Neural progenitor cell (in vitro differentiated cells): ENCODE measurements around the gene CHST13. TPM values are rescaled to one million over a fixed set of nuclear protein-coding genes. Genes with fewer than 3 reads are reported as not detected.

ENCODE experiments used
- DNase-seq: peaks from one replicate; pipeline ENCODE4 v3.0.0-alpha.2; 2016; ENCODE audit warnings: low spot score
- H2AFZ ChIP-seq: fragments of 200-600 bp; sonication (generic); replicated peaks from 2 replicates; pipeline ENCODE4 v1.6.1; 2016; ENCODE audit warnings: antibody characterized with exemption
- H3F3A ChIP-seq: fragments of 200-600 bp; sonication (generic); 2 replicates; pipeline ENCODE4 v1.6.1; 2016; ENCODE audit warnings: antibody characterized with exemption, low read depth
- H3K27ac ChIP-seq: fragments of 200-600 bp; sonication (generic); 2 replicates; pipeline ENCODE4 v1.5.1; 2016; ENCODE audit warnings: mild to moderate bottlenecking
- H3K27me3 ChIP-seq: fragments of 200-600 bp; sonication (generic); 2 replicates; pipeline ENCODE4 v1.6.1; 2016; ENCODE audit warnings: mild to moderate bottlenecking, moderate library complexity
- H3K36me3 ChIP-seq: fragments of 200-600 bp; sonication (generic); 2 replicates; pipeline ENCODE4 v1.5.1; 2016
- H3K4me1 ChIP-seq: fragments of 200-600 bp; sonication (generic); 2 replicates; pipeline ENCODE4 v1.6.1; 2016; ENCODE audit warnings: mixed run types
- H3K4me2 ChIP-seq: fragments of 200-600 bp; sonication (generic); 2 replicates; pipeline ENCODE4 v1.6.1; 2016
- H3K4me3 ChIP-seq: fragments of 200-600 bp; sonication (generic); 2 replicates; pipeline ENCODE4 v1.5.1; 2016
- H3K79me2 ChIP-seq: fragments of 200-600 bp; sonication (generic); 2 replicates; pipeline ENCODE4 v1.6.1; 2016; ENCODE audit warnings: low read depth
- H3K9ac ChIP-seq: fragments of 200-600 bp; sonication (generic); 2 replicates; pipeline ENCODE4 v1.6.1; 2016
- H3K9me3 ChIP-seq: fragments of 200-600 bp; sonication (generic); 2 replicates; pipeline ENCODE4 v1.5.1; 2016; ENCODE audit warnings: low read depth
- H4K20me1 ChIP-seq: fragments of 200-600 bp; sonication (generic); 2 replicates; pipeline ENCODE4 v1.6.1; 2016; ENCODE audit warnings: low read depth
- H3K27ac Mint-ChIP-seq: 3 replicates; pipeline ENCODE4 v1.8.0; 2021; ENCODE audit warnings: mixed read lengths
- H3K27me3 Mint-ChIP-seq: 2 replicates; pipeline ENCODE4 v1.8.0; 2022; ENCODE audit warnings: low read depth, mild to moderate bottlenecking, inconsistent platforms, moderate library complexity, mixed read lengths; ENCODE audit not compliant: insufficient read depth
- H3K36me3 Mint-ChIP-seq: 3 replicates; pipeline ENCODE4 v1.8.0; 2021; ENCODE audit warnings: mixed read lengths
- H3K4me1 Mint-ChIP-seq: 3 replicates; pipeline ENCODE4 v1.8.0; 2021; ENCODE audit warnings: mixed read lengths
- H3K4me3 Mint-ChIP-seq: 3 replicates; pipeline ENCODE4 v1.8.0; 2021; ENCODE audit warnings: mild to moderate bottlenecking, moderate library complexity, mixed read lengths
- H3K9me3 Mint-ChIP-seq: 3 replicates; pipeline ENCODE4 v1.8.0; 2020; ENCODE audit warnings: mixed read lengths
- CTCF ChIP-seq: fragments of 200-600 bp; sonication (generic); IDR thresholded peaks from 2 replicates; pipeline ENCODE4 v1.5.1; 2017; ENCODE audit warnings: antibody characterized with exemption, mild to moderate bottlenecking
- EZH2 ChIP-seq: fragments of 200-600 bp; sonication (generic); IDR thresholded peaks from 2 replicates; pipeline ENCODE4 v1.6.1; 2017; ENCODE audit warnings: antibody characterized with exemption, mild to moderate bottlenecking, moderate library complexity
- EZH2phosphoT487 ChIP-seq: fragments of 200-600 bp; sonication (generic); IDR thresholded peaks from 2 replicates; pipeline ENCODE4 v1.6.1; 2017; ENCODE audit warnings: antibody characterized with exemption
- total RNA-seq: library from RNA; depleted of rRNA; stranded (reverse); fragments of >200 nt; gene quantifications from 2 replicates; pipeline ENCODE4 v1.2.3, GENCODE V29; 2015; ENCODE audit warnings: low replicate concordance

Gene CHST13
- total RNA-seq, 1 donor from 2014 or later = 0.09 TPM

- Histone ChIP-seq H2AFZ (no peak overlapping the region), H3K4me1 (no peaks in the 10 kb centered on the region), H3K27me3 (no peaks in the 10 kb centered on the region), H3K4me2 (no peak overlapping the region), H3K27ac (no peak overlapping the region), H3K79me2 (no peaks in the 10 kb centered on the region), H3F3A (no peaks in the 10 kb centered on the region), H3K4me3 (no peak overlapping the region), H3K9me3 (no peaks in the 10 kb centered on the region), H4K20me1 (no peaks in the 10 kb centered on the region), H3K36me3 (no peaks in the 10 kb centered on the region), H3K9ac (no peak overlapping the region)
- Mint-ChIP-seq H3K27ac (no peak overlapping the region), H3K4me1 (peaks cover 22% of the 10 kb centered on the region), H3K27me3 (peaks cover 4% of the 10 kb centered on the region), H3K9me3 (no peaks in the 10 kb centered on the region), H3K36me3 (no peaks in the 10 kb centered on the region), H3K4me3 (no peak overlapping the region)
- DNase-seq = no peak
- TF ChIP-seq CTCF = no peak
- TF ChIP-seq EZH2phosphoT487 = no peak
These were observed 13.5 kb upstream of the CHST13 start for GRCh38 chr3:126510308-126510910.

GRCh38 chr3:126511291-126511690 is 12.7 kb upstream of the CHST13 start:
- no peak overlapping the region for H3K27ac ChIP-seq
- peaks cover 4% of the 10 kb centered on the region for H3K27me3 Mint-ChIP-seq
- H3K9ac ChIP-seq = no peak overlapping the region
- H3K79me2 ChIP-seq = no peaks in the 10 kb centered on the region
- H3K27ac Mint-ChIP-seq = no peak overlapping the region
- no peak overlapping the region for H2AFZ ChIP-seq
- no peaks in the 10 kb centered on the region for H3K9me3 Mint-ChIP-seq
- peaks cover 22% of the 10 kb centered on the region for H3K4me1 Mint-ChIP-seq
- DNase-seq = no peak
- H3K36me3 Mint-ChIP-seq = no peaks in the 10 kb centered on the region
- no peak overlapping the region for H3K4me3 Mint-ChIP-seq
- no peaks in the 10 kb centered on the region for H3K9me3 ChIP-seq
- no peaks in the 10 kb centered on the region for H4K20me1 ChIP-seq
- no peak overlapping the region for H3K4me2 ChIP-seq
- no peaks in the 10 kb centered on the region for H3K36me3 ChIP-seq
- H3F3A ChIP-seq = no peaks in the 10 kb centered on the region
- no peaks in the 10 kb centered on the region for H3K4me1 ChIP-seq
- no peak overlapping the region for H3K4me3 ChIP-seq
- H3K27me3 ChIP-seq = no peaks in the 10 kb centered on the region
- no peak for TF ChIP-seq EZH2
- no peak for TF ChIP-seq EZH2phosphoT487
- no peak for TF ChIP-seq CTCF

- H2AFZ ChIP-seq = no peak overlapping the region
- Mint-ChIP-seq H3K4me3 (no peak overlapping the region), H3K36me3 (no peaks in the 10 kb centered on the region), H3K27ac (no peak overlapping the region), H3K27me3 (peaks cover 4% of the 10 kb centered on the region), H3K9me3 (no peaks in the 10 kb centered on the region), H3K4me1 (peaks cover 27% of the 10 kb centered on the region)
- DNase-seq = no peak
- no peaks in the 10 kb centered on the region for H3K9me3 ChIP-seq
- no peak overlapping the region for H3K27ac ChIP-seq
- H3K4me1 ChIP-seq = no peaks in the 10 kb centered on the region
- no peaks in the 10 kb centered on the region for H3F3A ChIP-seq
- H3K79me2 ChIP-seq = no peaks in the 10 kb centered on the region
- no peak overlapping the region for H3K9ac ChIP-seq
- H4K20me1 ChIP-seq = no peaks in the 10 kb centered on the region
- no peak overlapping the region for H3K4me3 ChIP-seq
- no peak overlapping the region for H3K4me2 ChIP-seq
- no peaks in the 10 kb centered on the region for H3K27me3 ChIP-seq
- TF ChIP-seq CTCF (no peak), EZH2phosphoT487 (no peak), EZH2 (no peak)
- no peaks in the 10 kb centered on the region for H3K36me3 ChIP-seq
These were observed 11.9 kb upstream of the CHST13 start for GRCh38 chr3:126512026-126512425.
